ENCODE data around the gene LUC7L.
"Not testable (repeated sequence)": the region's sequence is repeated elsewhere in the genome, so short reads cannot be mapped to it uniquely, and the experiment has no call there.

LUC7L gene

GRCh38 chr16:234468-235305, 5.4 kb upstream of the LUC7L start, which contains the start of gene FAM234A:
FAM234A (plus strand) TSS chr16:234821; CDS start chr16:254414, 19,593 bp downstream.
- Mint-ChIP-seq H3K4me3 (peak within 1 kb of the TSS; percentile 87 to 90), H3K9me3 (no peaks in the 10 kb centered on the region), H3K36me3 (ENCODE audit: insufficient read depth) (peaks cover 22% of the 10 kb centered on the region), H3K27me3 (no peaks in the 10 kb centered on the region), H3K27ac (peak within 1 kb of the TSS; percentile 95 to 97), H3K4me1 (ENCODE audit: low read depth in 2 of 2) (peaks cover 7 to 16% of the 10 kb centered on the region in 2 donors)
- ATAC-seq (replicated peaks) (peak; percentile 84), DNase-seq (peak; percentile 90 to 94 (median 93))

DNA sequence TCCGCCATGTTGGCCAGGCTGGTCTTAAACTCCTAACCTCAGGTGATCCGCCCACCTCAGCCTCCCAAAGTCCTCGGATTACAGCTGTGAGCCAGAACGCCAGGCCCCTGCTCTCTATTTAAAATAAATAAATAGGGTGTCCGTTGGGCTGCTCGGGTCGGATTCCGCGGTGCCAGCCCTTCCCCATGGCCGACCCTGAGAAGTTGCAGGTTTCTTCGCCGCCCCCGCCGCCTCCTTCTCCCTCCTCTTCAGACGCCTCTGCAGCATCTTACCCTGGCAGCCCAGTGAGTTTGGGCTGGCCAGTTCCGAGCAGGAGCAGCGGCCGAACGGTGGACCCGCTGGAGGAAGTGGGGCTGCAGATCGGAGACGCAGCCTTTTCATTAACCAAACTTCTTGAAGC, 1.7 kb upstream of the LUC7L start:
- Mint-ChIP-seq H3K36me3 (ENCODE audit: insufficient read depth) (peaks cover 52% of the 10 kb centered on the region), H3K27me3 (no peaks in the 10 kb centered on the region), H3K27ac (no peak overlapping the region), H3K4me3 (no peak overlapping the region), H3K9me3 (no peaks in the 10 kb centered on the region), H3K4me1 (ENCODE audit: low read depth in 2 of 2) (peaks cover 21 to 25% of the 10 kb centered on the region in 2 donors)
- DNase-seq (no peak), ATAC-seq (replicated peaks) (no peak)

- Mint-ChIP-seq H3K4me1 (ENCODE audit: low read depth in 2 of 2) (peaks cover 18 to 22% of the 10 kb centered on the region in 2 donors), H3K27ac (peak overlapping the region in 1 of 2 donors; percentile 94), H3K36me3 (ENCODE audit: insufficient read depth) (peaks cover 57% of the 10 kb centered on the region), H3K4me3 (peak overlapping the region in 1 of 2 donors; percentile 44)
- not testable (repeated sequence) for DNase-seq; H3K9me3 Mint-ChIP-seq; ATAC-seq (replicated peaks); H3K27me3 Mint-ChIP-seq
Measured at GRCh38 chr16:230351-230750, 1.1 kb upstream of the LUC7L start.

- no peaks in the 10 kb centered on the region for H3K9me3 Mint-ChIP-seq
- H3K36me3 Mint-ChIP-seq (ENCODE audit: insufficient read depth) = peaks cover 57% of the 10 kb centered on the region
- peaks cover 14 to 17% of the 10 kb centered on the region in 2 donors for H3K4me1 Mint-ChIP-seq (ENCODE audit: low read depth in 2 of 2)
- ATAC-seq (replicated peaks) = no peak
- H3K4me3 Mint-ChIP-seq = peak overlapping the region; percentile 86 to 87
- DNase-seq = no peak
- H3K27me3 Mint-ChIP-seq = no peaks in the 10 kb centered on the region
- peak overlapping the region in 1 of 2 donors; percentile 94 for H3K27ac Mint-ChIP-seq
Measured at GRCh38 chr16:229731-230281, 557 bp upstream of the LUC7L start.

DNA sequence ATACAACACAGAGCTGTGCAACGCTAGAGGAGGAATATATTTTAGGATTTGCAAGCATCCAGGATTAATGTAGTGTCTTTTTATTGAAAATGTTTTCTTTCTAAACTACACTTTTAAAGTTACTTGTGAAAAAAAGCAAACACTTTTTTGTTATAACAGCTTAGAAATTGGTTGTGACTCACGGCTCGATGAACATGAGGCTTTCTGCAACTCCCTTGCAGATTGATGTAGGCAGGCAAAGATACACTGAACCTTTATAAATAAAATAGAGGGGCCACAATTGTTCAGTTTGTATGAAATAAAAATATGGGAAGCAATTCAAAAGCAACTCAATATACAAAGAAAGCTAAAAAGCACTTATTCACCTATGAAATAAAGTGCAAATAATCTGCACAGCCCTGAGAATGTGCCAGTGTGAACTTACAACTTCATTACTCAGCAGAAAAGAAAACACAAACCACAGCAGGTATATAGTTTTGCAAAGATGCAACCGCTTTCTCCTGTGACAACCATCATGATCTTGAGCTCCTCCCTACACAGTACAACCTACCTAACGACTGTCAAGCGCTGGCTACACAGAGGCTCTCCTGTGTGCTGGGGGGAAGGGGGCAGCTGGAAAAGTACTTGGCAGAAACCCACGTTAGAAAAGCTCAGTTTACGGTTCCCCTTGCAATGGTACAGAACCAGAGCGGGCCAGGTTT, 948 bp downstream of the LUC7L start:
- Mint-ChIP-seq H3K27me3 (no peaks in the 10 kb centered on the region), H3K27ac (peak overlapping the region; percentile 93 to 94), H3K36me3 (ENCODE audit: insufficient read depth) (peaks cover 58% of the 10 kb centered on the region), H3K9me3 (no peaks in the 10 kb centered on the region), H3K4me3 (peak overlapping the region; percentile 86 to 87), H3K4me1 (ENCODE audit: low read depth in 2 of 2) (peaks cover 13 to 14% of the 10 kb centered on the region in 2 donors)
- DNase-seq (no peak), ATAC-seq (replicated peaks) (peak; percentile 31)

DNA sequence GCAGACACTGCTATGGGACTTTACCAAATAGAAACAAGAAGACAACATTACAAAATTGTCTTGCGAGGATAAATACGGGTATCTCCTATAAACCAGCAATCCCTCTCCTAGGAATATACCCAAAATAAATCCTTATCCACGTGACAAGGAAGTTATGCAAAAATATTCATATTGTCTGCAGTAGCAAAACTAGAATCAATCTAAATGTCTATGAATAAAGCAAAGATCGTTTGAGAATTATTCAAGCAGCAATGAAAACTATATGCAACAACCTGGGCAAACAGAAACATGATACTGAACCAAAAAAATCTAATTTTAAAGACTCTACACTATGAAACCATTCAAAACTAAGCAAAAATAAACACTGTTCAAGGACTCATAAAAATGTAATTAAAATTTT, 9.2 kb downstream of the LUC7L start:
- Mint-ChIP-seq H3K27ac (no peak overlapping the region), H3K27me3 (no peaks in the 10 kb centered on the region), H3K4me1 (ENCODE audit: low read depth in 2 of 2) (peaks cover 10 to 14% of the 10 kb centered on the region in 2 donors), H3K9me3 (no peaks in the 10 kb centered on the region), H3K4me3 (no peak overlapping the region), H3K36me3 (ENCODE audit: insufficient read depth) (peaks cover 96% of the 10 kb centered on the region)
- ATAC-seq (replicated peaks) (no peak), DNase-seq (no peak)

- no peak for ATAC-seq (replicated peaks)
- H3K27me3 Mint-ChIP-seq = no peaks in the 10 kb centered on the region
- peaks cover 14 to 15% of the 10 kb centered on the region in 2 donors for H3K4me1 Mint-ChIP-seq (ENCODE audit: low read depth in 2 of 2)
- H3K4me3 Mint-ChIP-seq = no peak overlapping the region
- no peaks in the 10 kb centered on the region for H3K9me3 Mint-ChIP-seq
- H3K27ac Mint-ChIP-seq = no peak overlapping the region
- no peak for DNase-seq
- H3K36me3 Mint-ChIP-seq (ENCODE audit: insufficient read depth) = peaks cover 88% of the 10 kb centered on the region
Measured at GRCh38 chr16:212999-213398, 16.2 kb downstream of the LUC7L start.

DNA sequence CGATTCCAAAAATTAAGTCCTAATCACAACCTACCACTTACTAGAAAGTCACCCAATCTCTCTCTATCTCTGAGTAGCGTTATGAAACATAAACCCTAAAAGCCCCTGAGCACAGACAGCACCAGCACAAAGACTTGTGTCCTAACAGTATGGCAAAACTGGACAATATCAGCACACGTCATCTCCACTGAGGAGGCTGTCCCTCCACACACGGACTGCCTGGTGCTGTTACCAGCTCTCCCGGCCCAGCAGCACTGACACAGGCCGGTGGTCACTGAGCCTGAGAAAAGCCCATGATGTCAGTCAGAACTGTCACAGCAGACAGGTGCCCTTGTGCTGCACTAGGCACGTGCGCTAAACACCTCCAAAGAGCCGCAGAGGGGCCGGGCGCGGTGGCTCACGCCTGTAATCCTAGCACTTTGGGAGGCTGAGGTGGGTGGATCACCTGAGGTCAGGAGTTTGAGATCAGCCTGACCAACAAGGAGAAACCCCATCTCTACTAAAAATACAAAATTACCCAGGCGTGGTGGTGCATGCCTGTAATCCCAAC, 17.5 kb downstream of the LUC7L start:
- H3K9me3 Mint-ChIP-seq; ATAC-seq (replicated peaks); H3K27me3 Mint-ChIP-seq; H3K4me3 Mint-ChIP-seq; DNase-seq: not testable (repeated sequence)
- peaks cover 89% of the 10 kb centered on the region for H3K36me3 Mint-ChIP-seq (ENCODE audit: insufficient read depth)
- H3K4me1 Mint-ChIP-seq (ENCODE audit: low read depth in 2 of 2) = peaks cover 14 to 15% of the 10 kb centered on the region in 2 donors
- peak overlapping the region in 1 of 2 donors; percentile 59 for H3K27ac Mint-ChIP-seq

DNA sequence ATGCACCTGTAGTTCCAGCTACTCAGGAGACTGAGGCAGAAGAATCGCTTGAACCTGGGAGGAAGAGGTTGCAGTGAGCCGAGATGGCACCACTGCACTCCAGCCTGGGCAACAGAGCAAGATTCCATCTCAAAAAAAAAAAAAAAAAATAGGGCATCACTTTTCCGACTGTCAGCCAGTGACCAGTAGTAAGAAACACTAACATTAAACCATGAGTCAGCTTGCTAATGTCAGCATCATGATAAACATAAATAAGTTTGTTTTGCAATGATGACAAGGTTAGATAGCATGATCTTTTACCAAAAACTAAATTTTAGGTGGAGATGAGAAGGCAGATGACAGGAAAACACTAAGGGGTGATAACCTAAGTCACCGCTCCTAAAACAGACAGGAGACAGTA, 19.9 kb downstream of the LUC7L start:
- H3K9me3 Mint-ChIP-seq, H3K4me3 Mint-ChIP-seq: not testable (repeated sequence)

GRCh38 chr16:204046-204445, 25.2 kb downstream of the LUC7L start:
- DNase-seq; H3K4me1 Mint-ChIP-seq (ENCODE audit: low read depth in 2 of 2); ATAC-seq (replicated peaks); H3K27me3 Mint-ChIP-seq; H3K27ac Mint-ChIP-seq; H3K9me3 Mint-ChIP-seq; H3K4me3 Mint-ChIP-seq: not testable (repeated sequence)
- peaks cover 96% of the 10 kb centered on the region for H3K36me3 Mint-ChIP-seq (ENCODE audit: insufficient read depth)

More for the DNA sequence above, 19.9 kb downstream of the LUC7L start:
- not testable (repeated sequence) for ATAC-seq (replicated peaks); DNase-seq; H3K27me3 Mint-ChIP-seq; H3K27ac Mint-ChIP-seq
- H3K36me3 Mint-ChIP-seq (ENCODE audit: insufficient read depth) = peaks cover 88% of the 10 kb centered on the region
- peaks cover 11 to 13% of the 10 kb centered on the region in 2 donors for H3K4me1 Mint-ChIP-seq (ENCODE audit: low read depth in 2 of 2)

DNA sequence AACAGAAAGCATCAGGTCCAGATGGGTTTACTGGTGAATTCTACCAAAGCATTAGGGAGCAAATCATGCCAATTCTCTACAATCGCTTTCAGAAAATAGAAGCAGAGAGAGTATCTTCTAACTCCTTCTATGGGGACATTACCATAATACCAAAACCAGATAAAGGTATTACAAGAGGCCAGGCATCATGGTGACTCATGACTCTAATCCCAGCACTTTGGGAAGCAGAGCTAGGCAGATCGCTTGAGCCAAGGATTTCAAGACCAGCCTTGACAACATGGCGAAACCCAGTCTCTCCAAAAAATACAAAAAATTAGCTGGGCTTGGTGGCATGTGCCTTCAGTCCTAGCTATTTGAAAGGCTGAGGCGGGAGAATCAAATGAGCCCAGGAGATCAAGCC, 26.0 kb downstream of the LUC7L start:
- no peak for ATAC-seq (replicated peaks)
- H3K27ac Mint-ChIP-seq = no peak overlapping the region
- H3K4me1 Mint-ChIP-seq (ENCODE audit: low read depth in 2 of 2) = no peaks in the 10 kb centered on the region
- no peaks in the 10 kb centered on the region for H3K27me3 Mint-ChIP-seq
- H3K9me3 Mint-ChIP-seq = no peaks in the 10 kb centered on the region
- H3K36me3 Mint-ChIP-seq (ENCODE audit: insufficient read depth) = peaks cover 99% of the 10 kb centered on the region
- DNase-seq = no peak
- H3K4me3 Mint-ChIP-seq = no peak overlapping the region

DNA sequence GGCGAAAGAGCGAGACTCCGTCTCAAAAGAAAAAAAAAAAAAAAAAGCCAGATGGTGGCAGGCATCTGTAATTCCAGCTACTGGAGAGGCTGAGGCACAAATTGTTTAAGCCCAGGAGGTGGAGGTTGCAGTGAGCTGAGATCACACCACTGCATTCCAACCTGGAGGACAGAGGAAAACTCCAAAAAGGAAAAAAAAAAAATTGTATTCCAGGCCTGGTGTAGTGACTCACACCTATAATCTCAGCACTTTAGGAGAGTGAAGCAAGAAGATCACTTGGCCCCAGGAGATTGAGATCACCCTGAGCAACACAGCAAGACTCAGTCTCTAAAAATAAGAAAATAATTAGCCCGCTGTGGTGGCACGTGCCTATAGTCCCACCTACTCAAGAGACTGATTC, 28.9 kb downstream of the LUC7L start:
- Mint-ChIP-seq H3K36me3 (ENCODE audit: insufficient read depth) (peaks cover 99% of the 10 kb centered on the region), H3K27me3 (no peaks in the 10 kb centered on the region), H3K9me3 (no peaks in the 10 kb centered on the region), H3K4me3 (no peak overlapping the region), H3K4me1 (ENCODE audit: low read depth in 2 of 2) (no peaks in the 10 kb centered on the region), H3K27ac (no peak overlapping the region)
- ATAC-seq (replicated peaks) = no peak
- no peak for DNase-seq

DNA sequence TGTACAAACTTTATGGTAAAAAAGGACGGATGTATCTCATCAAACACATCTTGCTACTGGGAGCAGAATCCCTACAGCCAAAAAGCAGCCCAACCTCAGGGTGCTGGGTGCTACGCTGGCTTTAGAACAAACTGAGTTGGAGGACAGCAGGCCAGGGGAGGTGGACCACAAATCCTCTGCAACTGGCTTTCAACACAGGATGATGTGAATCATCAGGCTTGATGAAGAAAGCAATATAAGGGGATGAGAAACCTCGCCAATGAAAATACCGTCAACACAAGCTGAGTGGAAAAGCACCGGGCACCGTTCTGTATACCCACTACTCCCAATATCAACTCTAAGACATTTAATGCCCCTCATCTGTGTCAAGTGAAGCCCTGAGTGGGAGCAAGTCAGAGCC, 34.7 kb downstream of the LUC7L start:
- no peak for DNase-seq
- no peaks in the 10 kb centered on the region for H3K27me3 Mint-ChIP-seq
- no peak for ATAC-seq (replicated peaks)
- H3K9me3 Mint-ChIP-seq = no peaks in the 10 kb centered on the region
- no peak overlapping the region for H3K27ac Mint-ChIP-seq
- peaks cover 97% of the 10 kb centered on the region for H3K36me3 Mint-ChIP-seq (ENCODE audit: insufficient read depth)
- no peak overlapping the region for H3K4me3 Mint-ChIP-seq
- no peaks in the 10 kb centered on the region for H3K4me1 Mint-ChIP-seq (ENCODE audit: low read depth in 2 of 2)

All from effector memory CD8-positive, alpha-beta T cell (primary cell).